Neural cell (in vitro differentiated cells): ENCODE measurements around the gene DYNLT4. TPM values are rescaled to one million over a fixed set of nuclear protein-coding genes. Genes with fewer than 3 reads are reported as not detected.
"Not testable (repeated sequence)": the region's sequence is repeated elsewhere in the genome, so short reads cannot be mapped to it uniquely, and the experiment has no call there.

Experiments
- H2AFZ ChIP-seq: fragments of 200-600, 300-800 bp; sonication (generic), shearing (Covaris generic); 2 replicates; pipeline ENCODE4 v1.6.0; 2014; ENCODE audit warnings: low read depth, mild to moderate bottlenecking, antibody characterized with exemption, low read length, moderate library complexity
- H3F3A ChIP-seq: fragments of 200-600 bp; shearing (Covaris generic); 2 replicates; pipeline ENCODE4 v1.6.1; 2016; ENCODE audit warnings: mild to moderate bottlenecking, moderate library complexity, mixed read lengths, antibody characterized with exemption, low read length; ENCODE audit not compliant: insufficient read depth, poor library complexity, severe bottlenecking
- H3K27ac ChIP-seq: fragments of 200-600, 300-800 bp; sonication (generic), shearing (Covaris generic); 2 replicates; pipeline ENCODE4 v1.5.1; 2014; ENCODE audit warnings: mild to moderate bottlenecking, low read length, moderate library complexity
- H3K27me3 ChIP-seq: fragments of 300-800, 200-600 bp; sonication (generic), shearing (Covaris generic); 2 replicates; pipeline ENCODE4 v1.6.0; 2014; ENCODE audit warnings: mild to moderate bottlenecking, low read depth, low read length, moderate library complexity; ENCODE audit not compliant: insufficient read depth
- H3K36me3 ChIP-seq: fragments of 300-800, 200-600 bp; sonication (generic), shearing (Covaris generic); 2 replicates; pipeline ENCODE4 v1.5.1; 2014; ENCODE audit warnings: mild to moderate bottlenecking, antibody characterized with exemption, low read length, moderate library complexity; ENCODE audit not compliant: insufficient read depth
- H3K4me2 ChIP-seq: fragments of 300-800, 200-600 bp; sonication (generic), shearing (Covaris generic); 2 replicates; pipeline ENCODE4 v1.6.0; 2014; ENCODE audit warnings: mild to moderate bottlenecking, low read length
- H3K4me3 ChIP-seq: fragments of 300-800, 200-600 bp; sonication (generic), shearing (Covaris generic); 2 replicates; pipeline ENCODE4 v1.5.1; 2014; ENCODE audit warnings: mild to moderate bottlenecking, low read length, moderate library complexity
- H3K79me2 ChIP-seq: fragments of 200-600 bp; shearing (Covaris generic); replicated peaks from 2 replicates; pipeline ENCODE4 v1.6.0; 2014; ENCODE audit warnings: mild to moderate bottlenecking, low read length, moderate library complexity; ENCODE audit not compliant: insufficient read depth
- H3K9ac ChIP-seq: fragments of 300-800, 200-600 bp; sonication (generic), shearing (Covaris generic); 2 replicates; pipeline ENCODE4 v1.6.1; 2016; ENCODE audit warnings: mild to moderate bottlenecking, low read length, mixed read lengths
- H3K9me2 ChIP-seq: fragments of 200-600 bp; shearing (Covaris generic); 2 replicates; pipeline ENCODE4 v1.6.1; 2016; ENCODE audit warnings: mild to moderate bottlenecking, low read length, mixed read lengths; ENCODE audit not compliant: insufficient read depth
- H3K9me3 ChIP-seq: fragments of 200-600, 300-800 bp; sonication (generic), shearing (Covaris generic); 2 replicates; pipeline ENCODE4 v1.6.1; 2016; ENCODE audit warnings: mild to moderate bottlenecking, mixed run types, low read length, moderate library complexity, mixed read lengths
- H4K20me1 ChIP-seq: fragments of 200-600 bp; shearing (Covaris generic); 2 replicates; pipeline ENCODE4 v1.6.1; 2016; ENCODE audit warnings: mild to moderate bottlenecking, mixed run types; ENCODE audit not compliant: insufficient read depth
- CTCF ChIP-seq: fragments of 450-650 bp; IDR thresholded peaks from 2 replicates; pipeline ENCODE4 v1.5.1; 2014; ENCODE audit warnings: antibody characterized with exemption, mild to moderate bottlenecking, moderate library complexity; ENCODE audit not compliant: poor library complexity, severe bottlenecking
- EP300 ChIP-seq: fragments of 450-650 bp; conservative IDR thresholded peaks from 2 replicates; pipeline ENCODE4 v1.6.1; 2014; ENCODE audit warnings: antibody characterized with exemption, mild to moderate bottlenecking, moderate library complexity; ENCODE audit not compliant: poor library complexity, severe bottlenecking
- EZH2 ChIP-seq: fragments of 200-600, 300-800 bp; shearing (Covaris generic), sonication (generic); IDR thresholded peaks from 2 replicates; pipeline ENCODE4 v1.6.1; 2014; ENCODE audit warnings: antibody characterized with exemption, low read length, borderline replicate concordance, mild to moderate bottlenecking; ENCODE audit not compliant: insufficient read depth, poor library complexity, severe bottlenecking
- MXI1 ChIP-seq: fragments of 450-650 bp; conservative IDR thresholded peaks from 2 replicates; pipeline ENCODE4 v1.6.1; 2014; ENCODE audit warnings: antibody characterized with exemption, mild to moderate bottlenecking; ENCODE audit not compliant: poor library complexity, severe bottlenecking
- POLR2AphosphoS5 ChIP-seq: IDR thresholded peaks from 2 replicates; pipeline ENCODE4 v1.6.1; 2012
- RAD21 ChIP-seq: fragments of 450-650 bp; conservative IDR thresholded peaks from 2 replicates; pipeline ENCODE4 v1.6.1; 2014; ENCODE audit warnings: antibody characterized with exemption, mild to moderate bottlenecking, moderate library complexity
- REST ChIP-seq: IDR thresholded peaks from 2 replicates; pipeline ENCODE4 v1.6.1; 2012; ENCODE audit warnings: borderline replicate concordance
- SMC3 ChIP-seq: fragments of 450-650 bp; conservative IDR thresholded peaks from 2 replicates; pipeline ENCODE4 v1.6.1; 2014; ENCODE audit warnings: antibody characterized with exemption, mild to moderate bottlenecking, moderate library complexity; ENCODE audit not compliant: poor library complexity
- TAF1 ChIP-seq: IDR thresholded peaks from 2 replicates; pipeline ENCODE4 v1.6.1; 2012; ENCODE audit warnings: low read depth
- polyA plus RNA-seq: library from polyadenylated mRNA; depleted of rRNA; stranded (reverse); fragments of >200 nt; gene quantifications from 2 replicates; pipeline ENCODE4 v1.2.3, GENCODE V29; 2014

The DYNLT4 gene
- polyA plus RNA-seq, 1 donor from 2014 or later = not detected

GRCh38 chr1:44799770-44800584, 7.2 kb downstream of the DYNLT4 start, which contains the start of gene PLK3:
TSS of gene PLK3 (plus strand) at chr1:44800377. CDS start at chr1:44800464, 87 bp downstream.
- H3K79me2 ChIP-seq = no peaks in the 10 kb centered on the region
- TF ChIP-seq POLR2AphosphoS5 (peak; percentile 90), TAF1 (peak; percentile 67), EP300 (peak; percentile 23), MXI1 (peak; percentile 89), CTCF (peak; percentile 87), REST (no peak), SMC3 (peak; percentile 44), EZH2 (no peak), RAD21 (peak; percentile 57)
- no peaks in the 10 kb centered on the region for H3K27me3 ChIP-seq
- no peaks in the 10 kb centered on the region for H3K9me3 ChIP-seq
- H4K20me1 ChIP-seq = no peaks in the 10 kb centered on the region
- H3K9me2 ChIP-seq = no peaks in the 10 kb centered on the region
- peak within 1 kb of the TSS; percentile 62 for H3K4me2 ChIP-seq
- H3K9ac ChIP-seq = peak within 1 kb of the TSS; percentile 84
- H3F3A ChIP-seq = no peaks in the 10 kb centered on the region
- peak within 1 kb of the TSS; percentile 73 for H2AFZ ChIP-seq
- H3K4me3 ChIP-seq = peak within 1 kb of the TSS; percentile 89
- peak within 1 kb of the TSS; percentile 81 for H3K27ac ChIP-seq
- H3K36me3 ChIP-seq = no peaks in the 10 kb centered on the region

- Histone ChIP-seq H3K9me2 (no peaks in the 10 kb centered on the region), H3K9me3 (no peaks in the 10 kb centered on the region), H3K27me3 (no peaks in the 10 kb centered on the region), H3K4me2 (no peak overlapping the region), H3K27ac (no peak overlapping the region), H2AFZ (no peak overlapping the region), H3K9ac (no peak overlapping the region), H3F3A (no peaks in the 10 kb centered on the region), H3K4me3 (no peak overlapping the region), H3K36me3 (no peaks in the 10 kb centered on the region), H4K20me1 (no peaks in the 10 kb centered on the region), H3K79me2 (no peaks in the 10 kb centered on the region)
- TF ChIP-seq RAD21 (no peak), TAF1 (no peak), EP300 (no peak), CTCF (no peak), MXI1 (no peak), POLR2AphosphoS5 (no peak)
Measured at GRCh38 chr1:44798481-44799365, 8.4 kb downstream of the DYNLT4 start.

- not testable (repeated sequence) for H3K36me3 ChIP-seq, H3K9ac ChIP-seq, H3K27ac ChIP-seq, H3K9me3 ChIP-seq, H3K4me3 ChIP-seq, H3K79me2 ChIP-seq, H3F3A ChIP-seq, H4K20me1 ChIP-seq, H3K9me2 ChIP-seq, H2AFZ ChIP-seq, H3K4me2 ChIP-seq, H3K27me3 ChIP-seq
Measured at GRCh38 chr1:44797886-44798285, 9.3 kb downstream of the DYNLT4 start.
